ENCODE results near the gene MAPK12.

- no peak for TF ChIP-seq CTCF (IDR thresholded peaks at IDR 0.05)
- TF ChIP-seq POLR2A (IDR thresholded peaks at IDR 0.05): no peak
Measured at GRCh38 chr22:50219800-50220602, 41.5 kb downstream of the MAPK12 start.
